GM23338 (cell line): ENCODE results near the gene MSL2. TPM values are rescaled to one million over a fixed set of nuclear protein-coding genes. Genes with fewer than 3 reads are reported as not detected.

Experiments used
- ATAC-seq: fragments of 200-7000 bp; cut with Tn5 transposase; 3 replicates; pipeline ENCODE4 v1.9.1; 2020
- DNase-seq: peaks from one replicate; pipeline ENCODE4 v3.0.0-alpha.2; 2015; ENCODE audit warnings: low spot score
- H2AFZ ChIP-seq: fragments of 200-600 bp; sonication (generic); 2 replicates; pipeline ENCODE4 v1.8.0; 2016; ENCODE audit warnings: antibody characterized with exemption, mild to moderate bottlenecking, moderate library complexity
- H3F3A ChIP-seq: fragments of 200-600 bp; sonication (generic); replicated peaks from 2 replicates; pipeline ENCODE4 v1.8.0; 2017; ENCODE audit warnings: antibody characterized with exemption, mixed run types, low read depth
- H3K27ac ChIP-seq: fragments of 200-600 bp; sonication (generic); 2 replicates; pipeline ENCODE4 v1.6.1; 2016; ENCODE audit warnings: low read depth
- H3K27me3 ChIP-seq: fragments of 200-600 bp; sonication (generic); 2 replicates; pipeline ENCODE4 v1.8.0; 2016; ENCODE audit warnings: mild to moderate bottlenecking, mixed run types, moderate library complexity; ENCODE audit not compliant: insufficient read depth
- H3K36me3 ChIP-seq: fragments of 200-600 bp; sonication (generic); 2 replicates; pipeline ENCODE4 v1.8.0; 2016; ENCODE audit warnings: mild to moderate bottlenecking; ENCODE audit not compliant: insufficient read depth
- H3K4me1 ChIP-seq: fragments of 200-600 bp; sonication (generic); 2 replicates; pipeline ENCODE4 v1.8.0; 2016; ENCODE audit warnings: mild to moderate bottlenecking, moderate library complexity; ENCODE audit not compliant: insufficient read depth
- H3K4me2 ChIP-seq: fragments of 200-600 bp; sonication (generic); 2 replicates; pipeline ENCODE4 v1.7.1; 2017; ENCODE audit warnings: mixed run types
- H3K4me3 ChIP-seq: fragments of 200-600 bp; sonication (generic); 2 replicates; pipeline ENCODE4 v1.6.1; 2016; ENCODE audit warnings: mixed run types
- H3K79me2 ChIP-seq: fragments of 200-600 bp; sonication (generic); replicated peaks from 2 replicates; pipeline ENCODE4 v1.8.0; 2017; ENCODE audit warnings: mild to moderate bottlenecking; ENCODE audit not compliant: insufficient read depth
- H3K9me2 ChIP-seq: fragments of 200-600 bp; sonication (generic); 2 replicates; pipeline ENCODE4 v1.8.0; 2017; ENCODE audit not compliant: insufficient read depth
- H4K20me1 ChIP-seq: fragments of 200-600 bp; sonication (generic); replicated peaks from 2 replicates; pipeline ENCODE4 v1.8.0; 2017; ENCODE audit warnings: mild to moderate bottlenecking; ENCODE audit not compliant: insufficient read depth
- H3K27ac Mint-ChIP-seq: 2 replicates; pipeline ENCODE4 v1.8.0; 2020; ENCODE audit warnings: inconsistent platforms, mild to moderate bottlenecking, moderate library complexity, mixed read lengths
- H3K27me3 Mint-ChIP-seq: 3 replicates; pipeline ENCODE4 v1.8.0; 2022; ENCODE audit warnings: low read depth, mild to moderate bottlenecking, moderate library complexity, mixed read lengths, inconsistent platforms; ENCODE audit not compliant: insufficient read depth, poor library complexity
- H3K36me3 Mint-ChIP-seq: 3 replicates; pipeline ENCODE4 v1.8.0; 2021; ENCODE audit warnings: low read depth, mild to moderate bottlenecking, inconsistent platforms, moderate library complexity, mixed read lengths
- H3K4me1 Mint-ChIP-seq: 3 replicates; pipeline ENCODE4 v1.8.0; 2020; ENCODE audit warnings: mild to moderate bottlenecking, inconsistent platforms, mixed read lengths
- H3K4me3 Mint-ChIP-seq: 3 replicates; pipeline ENCODE4 v1.8.0; 2021; ENCODE audit warnings: moderate library complexity, mild to moderate bottlenecking, inconsistent platforms, mixed read lengths
- H3K9me3 Mint-ChIP-seq: 3 replicates; pipeline ENCODE4 v1.8.0; 2020; ENCODE audit warnings: moderate library complexity, mild to moderate bottlenecking, inconsistent platforms, mixed read lengths
- CREB1 ChIP-seq: fragments of 250-450 bp; sonication (Bioruptor Pico); IDR thresholded peaks from 2 replicates; pipeline ENCODE4 v1.5.0; 2020; ENCODE audit warnings: low read depth, mild to moderate bottlenecking, moderate library complexity
- CTCF ChIP-seq, 2 experiments: fragments of 200-600 bp in 1 of 2; sonication (generic) in 1 of 2; conservative IDR thresholded peaks; 2 replicates each; pipeline versions ENCODE4 v1.5.1 to v1.6.1; 2016 to 2017; ENCODE audit warnings: antibody characterized with exemption in 2 of 2, low read depth in 2 of 2, mild to moderate bottlenecking in 2 of 2, moderate library complexity in 1 of 2
- ETS1 ChIP-seq: IDR thresholded peaks from 2 replicates; pipeline ENCODE4 v1.6.1; 2016; ENCODE audit warnings: antibody characterized with exemption
- EZH2 ChIP-seq: fragments of 200-600 bp; sonication (generic); IDR thresholded peaks from one replicate; pipeline ENCODE4 v1.8.0; 2017; ENCODE audit warnings: antibody characterized with exemption, mild to moderate bottlenecking, low read depth; ENCODE audit not compliant: unreplicated experiment
- EZH2phosphoT487 ChIP-seq: fragments of 200-600 bp; sonication (generic); IDR thresholded peaks from one replicate; pipeline ENCODE4 v1.8.1; 2018; ENCODE audit warnings: antibody characterized with exemption; ENCODE audit not compliant: unreplicated experiment
- POLR2AphosphoS5 ChIP-seq: IDR thresholded peaks from 2 replicates; pipeline ENCODE4 v1.6.1; 2016; ENCODE audit warnings: antibody characterized with exemption, low read depth
- REST ChIP-seq: IDR thresholded peaks from one replicate; pipeline ENCODE4 v1.6.1; 2018; ENCODE audit warnings: antibody characterized with exemption; ENCODE audit not compliant: unreplicated experiment
- STAT1 ChIP-seq: IDR thresholded peaks from one replicate; pipeline ENCODE4 v1.6.1; 2016; ENCODE audit warnings: antibody characterized with exemption; ENCODE audit not compliant: unreplicated experiment
- ZNF114 ChIP-seq: fragments of 250-450 bp; sonication (Bioruptor Pico); IDR thresholded peaks from 2 replicates; pipeline ENCODE4 v1.5.0; 2020; ENCODE audit warnings: mild to moderate bottlenecking, moderate library complexity
- ZNF331 ChIP-seq: fragments of 250-450 bp; sonication (Bioruptor Pico); IDR thresholded peaks from 2 replicates; pipeline ENCODE4 v1.5.0; 2020; ENCODE audit warnings: low read depth, mild to moderate bottlenecking, moderate library complexity
- polyA plus RNA-seq: library from polyadenylated mRNA; unstranded; fragments of >200 nt; fragmentation: Nextera tagmentation; extraction: Ambion mirVana; gene quantifications from 2 replicates; pipeline ENCODE4 v1.2.1, GENCODE V29; 2016
- total RNA-seq: library from RNA; depleted of rRNA; stranded (reverse); fragments of >200 nt; shearing (Covaris generic); gene quantifications from 2 replicates; pipeline ENCODE4 v1.2.3, GENCODE V29; 2014

The MSL2 gene
- total and polyA plus RNA-seq, 2 experiments from 2014 or later: 7.5 to 50.6 TPM

- Histone ChIP-seq H3K4me2 (no peak overlapping the region), H3K4me1 (no peaks in the 10 kb centered on the region), H3K36me3 (no peaks in the 10 kb centered on the region), H3K9me2 (no peaks in the 10 kb centered on the region), H3F3A (no peaks in the 10 kb centered on the region), H3K27me3 (no peaks in the 10 kb centered on the region), H2AFZ (0 out of 2 replicates have a peak overlapping the region, but pooled peaks have one; percentile 14), H3K4me3 (no peak overlapping the region), H4K20me1 (no peaks in the 10 kb centered on the region), H3K27ac (no peak overlapping the region), H3K79me2 (no peaks in the 10 kb centered on the region)
- DNase-seq (no peak), ATAC-seq (no peak)
- TF ChIP-seq EZH2 (no peak), ETS1 (no peak), REST (no peak), ZNF114 (no peak), CREB1 (CRISPR knock-in tag) (no peak), STAT1 (no peak), EZH2phosphoT487 (no peak), CTCF (conservative IDR thresholded peaks at IDR 0.05; ENCODE audit: low read depth in 2 of 2) (no peak), ZNF331 (CRISPR knock-in tag) (no peak)
- Mint-ChIP-seq H3K27me3 (peaks cover 5% of the 10 kb centered on the region), H3K27ac (no peak overlapping the region), H3K4me3 (no peak overlapping the region), H3K9me3 (no peaks in the 10 kb centered on the region; the same call in 2 of the 3 replicates), H3K36me3 (no peaks in the 10 kb centered on the region), H3K4me1 (no peaks in the 10 kb centered on the region)
Measured at GRCh38 chr3:136211547-136211946, 15.4 kb upstream of the MSL2 start.

GRCh38 chr3:136209921-136210320, 13.8 kb upstream of the MSL2 start:
- no peaks in the 10 kb centered on the region for H4K20me1 ChIP-seq
- Mint-ChIP-seq H3K4me3 (no peak overlapping the region), H3K4me1 (no peaks in the 10 kb centered on the region), H3K27me3 (peaks cover 3% of the 10 kb centered on the region), H3K36me3 (no peaks in the 10 kb centered on the region), H3K9me3 (no peaks in the 10 kb centered on the region; the same call in 2 of the 3 replicates), H3K27ac (no peak overlapping the region)
- H3K4me2 ChIP-seq: no peak overlapping the region
- no peak overlapping the region for H3K4me3 ChIP-seq
- no peaks in the 10 kb centered on the region for H3K36me3 ChIP-seq
- no peaks in the 10 kb centered on the region for H3K27me3 ChIP-seq
- H2AFZ ChIP-seq: no peak overlapping the region
- H3K4me1 ChIP-seq: no peaks in the 10 kb centered on the region
- H3K9me2 ChIP-seq: no peaks in the 10 kb centered on the region
- no peaks in the 10 kb centered on the region for H3F3A ChIP-seq
- no peaks in the 10 kb centered on the region for H3K79me2 ChIP-seq
- ATAC-seq (no peak), DNase-seq (no peak)
- no peak overlapping the region for H3K27ac ChIP-seq
- TF ChIP-seq STAT1 (no peak), CREB1 (CRISPR knock-in tag) (no peak), POLR2AphosphoS5 (no peak), REST (no peak), ZNF331 (CRISPR knock-in tag) (no peak), ZNF114 (no peak), EZH2phosphoT487 (no peak), EZH2 (no peak)
